ENCODE results near the gene TNIK. TPM values are rescaled to one million over a fixed set of nuclear protein-coding genes. Genes with fewer than 3 reads are reported as not detected.
"Not testable (repeated sequence)": the region's sequence is repeated elsewhere in the genome, so short reads cannot be mapped to it uniquely, and the experiment has no call there.

Gene TNIK
- total RNA-seq, 2 experiments from 2014 or later: 55.2 to 56.9 TPM

DNA sequence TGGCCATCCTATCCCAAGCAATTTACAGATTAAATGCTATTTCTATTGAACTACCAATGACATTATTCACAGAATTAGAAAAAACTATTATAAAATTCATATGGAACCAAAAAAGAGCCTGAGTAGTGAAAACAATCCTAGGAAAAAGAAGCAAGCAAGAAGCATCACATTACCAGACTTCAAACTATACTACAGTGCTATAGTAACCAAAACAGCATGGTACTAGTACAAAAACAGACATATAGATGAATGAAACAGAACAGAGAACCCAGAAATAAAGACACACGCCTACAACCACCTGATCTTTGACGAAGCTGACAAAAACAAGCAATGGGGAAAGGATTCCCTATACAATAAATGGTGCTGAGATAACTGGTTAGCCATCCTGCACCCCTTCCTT, 152.2 kb downstream of the TNIK start:
- peaks cover 28% of the 10 kb centered on the region for H3K36me3 Mint-ChIP-seq (ENCODE audit: low read depth)
- H3K27me3 Mint-ChIP-seq: no peaks in the 10 kb centered on the region
- no peak overlapping the region for H3K4me3 Mint-ChIP-seq

GRCh38 chr3:171307046-171307585, 153.1 kb downstream of the TNIK start:
- POLR2A ChIA-PET: no interaction called here
- Mint-ChIP-seq H3K4me1 (peaks cover 28% of the 10 kb centered on the region), H3K9me3 (peaks cover 13% of the 10 kb centered on the region), H3K4me3 (no peak overlapping the region), H3K36me3 (ENCODE audit: low read depth) (peaks cover 27% of the 10 kb centered on the region), H3K27ac (no peak overlapping the region), H3K27me3 (no peaks in the 10 kb centered on the region)
- CTCF ChIA-PET: no interaction called here
- DNase-seq: no peak

More for the DNA sequence above, 152.2 kb downstream of the TNIK start:
- Mint-ChIP-seq H3K27ac (no peak overlapping the region), H3K4me1 (peaks cover 34% of the 10 kb centered on the region), H3K9me3 (peaks cover 13% of the 10 kb centered on the region)
- ChIA-PET CTCF (interaction anchor here (1.6 kb wide), 1 partner anchor 13 kb away, joined by 4 read pairs; no protein-coding TSS in a partner anchor), POLR2A (no interaction called here)
- no peak for DNase-seq

DNA sequence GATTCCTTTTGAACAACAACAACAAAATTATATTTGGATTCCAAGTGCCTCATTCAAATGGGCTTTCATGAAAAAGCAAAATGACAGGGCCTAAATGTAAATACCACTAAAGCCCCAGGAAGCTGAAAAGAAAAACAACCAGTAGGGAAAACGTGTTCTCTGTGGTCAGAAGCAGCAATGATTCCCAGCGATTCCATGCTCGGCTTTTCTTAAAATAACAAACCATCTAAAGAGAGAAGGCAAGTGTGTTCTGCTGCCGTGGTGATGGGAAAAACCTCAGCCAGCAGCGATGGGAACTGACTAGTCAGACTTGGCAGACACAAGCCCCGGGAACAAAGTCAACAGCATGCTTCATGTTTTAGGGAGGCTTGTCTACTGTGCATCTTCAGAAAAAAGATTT, 153.6 kb downstream of the TNIK start:
- ChIA-PET CTCF (no interaction called here), POLR2A (no interaction called here)
- H3K4me3 Mint-ChIP-seq: no peak overlapping the region
- peaks cover 25% of the 10 kb centered on the region for H3K4me1 Mint-ChIP-seq
- no peaks in the 10 kb centered on the region for H3K27me3 Mint-ChIP-seq
- no peak overlapping the region for H3K27ac Mint-ChIP-seq
- DNase-seq: no peak
- H3K36me3 Mint-ChIP-seq (ENCODE audit: low read depth): peaks cover 29% of the 10 kb centered on the region
- peaks cover 13% of the 10 kb centered on the region for H3K9me3 Mint-ChIP-seq

DNA sequence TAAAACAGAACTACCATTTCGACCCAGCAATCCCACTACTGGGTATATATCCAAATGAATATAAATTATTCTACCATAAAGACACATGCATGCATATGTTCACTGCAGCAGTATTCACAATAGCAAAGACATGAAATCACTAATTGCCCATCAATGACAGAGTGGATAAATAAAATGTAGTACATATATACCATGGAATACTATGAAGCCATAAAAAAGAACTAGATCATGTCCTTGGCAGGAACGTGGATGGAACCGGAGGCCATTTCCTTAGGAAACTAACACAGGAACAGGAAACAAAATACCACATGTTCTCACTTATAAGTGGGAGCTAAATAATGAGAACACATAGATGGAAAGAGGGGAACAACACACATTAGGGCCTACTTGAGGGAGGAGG, 154.4 kb downstream of the TNIK start:
- Mint-ChIP-seq H3K9me3 (peaks cover 13% of the 10 kb centered on the region), H3K4me1 (peaks cover 19% of the 10 kb centered on the region), H3K36me3 (ENCODE audit: low read depth) (peaks cover 30% of the 10 kb centered on the region)
- POLR2A ChIA-PET, CTCF ChIA-PET, H3K27ac Mint-ChIP-seq, H3K4me3 Mint-ChIP-seq, DNase-seq, H3K27me3 Mint-ChIP-seq: not testable (repeated sequence)

DNA sequence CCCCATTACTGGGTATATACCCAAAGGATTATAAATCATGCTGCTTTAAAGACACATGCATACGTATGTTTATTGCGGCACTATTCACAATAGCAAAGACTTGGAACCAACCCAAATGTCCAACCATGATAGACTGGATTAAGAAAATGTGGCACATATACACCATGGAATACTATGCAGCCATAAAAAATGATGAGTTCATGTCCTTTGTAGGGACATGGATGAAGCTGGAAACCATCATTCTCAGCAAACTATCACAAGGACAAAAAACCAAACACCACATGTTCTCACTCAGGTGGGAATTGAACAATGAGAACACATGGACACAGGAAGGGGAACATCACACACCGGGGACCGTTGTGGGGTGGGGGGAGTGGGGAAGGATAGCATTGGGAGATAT, 155.7 kb downstream of the TNIK start:
- DNase-seq, POLR2A ChIA-PET, H3K4me3 Mint-ChIP-seq, CTCF ChIA-PET, H3K27me3 Mint-ChIP-seq, H3K27ac Mint-ChIP-seq: not testable (repeated sequence)
- Mint-ChIP-seq H3K4me1 (peaks cover 17% of the 10 kb centered on the region), H3K36me3 (ENCODE audit: low read depth) (peaks cover 43% of the 10 kb centered on the region), H3K9me3 (peaks cover 13% of the 10 kb centered on the region)

DNA sequence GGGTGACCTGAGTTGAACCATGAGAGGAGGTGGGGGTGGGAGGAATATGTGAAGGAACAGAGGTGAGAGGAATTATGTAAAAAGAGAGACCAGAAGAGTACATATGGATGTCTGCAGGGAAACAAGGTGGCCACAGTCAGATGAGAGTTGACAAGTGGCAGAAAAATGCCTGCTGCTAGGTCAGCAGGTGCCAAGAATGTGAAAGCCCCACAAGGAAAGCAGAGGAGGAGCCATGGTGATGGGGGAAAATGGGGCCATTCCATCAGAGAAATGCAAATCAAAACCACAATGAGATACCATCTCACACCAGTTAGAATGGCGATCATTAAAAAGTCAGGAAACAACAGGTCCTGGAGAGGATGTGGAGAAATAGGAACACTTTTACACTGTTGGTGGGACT, 156.2 kb downstream of the TNIK start:
- peaks cover 44% of the 10 kb centered on the region for H3K36me3 Mint-ChIP-seq (ENCODE audit: low read depth)
- H3K27me3 Mint-ChIP-seq, POLR2A ChIA-PET, CTCF ChIA-PET, H3K4me3 Mint-ChIP-seq, H3K27ac Mint-ChIP-seq, DNase-seq: not testable (repeated sequence)
- H3K9me3 Mint-ChIP-seq: peaks cover 16% of the 10 kb centered on the region
- peaks cover 15% of the 10 kb centered on the region for H3K4me1 Mint-ChIP-seq

DNA sequence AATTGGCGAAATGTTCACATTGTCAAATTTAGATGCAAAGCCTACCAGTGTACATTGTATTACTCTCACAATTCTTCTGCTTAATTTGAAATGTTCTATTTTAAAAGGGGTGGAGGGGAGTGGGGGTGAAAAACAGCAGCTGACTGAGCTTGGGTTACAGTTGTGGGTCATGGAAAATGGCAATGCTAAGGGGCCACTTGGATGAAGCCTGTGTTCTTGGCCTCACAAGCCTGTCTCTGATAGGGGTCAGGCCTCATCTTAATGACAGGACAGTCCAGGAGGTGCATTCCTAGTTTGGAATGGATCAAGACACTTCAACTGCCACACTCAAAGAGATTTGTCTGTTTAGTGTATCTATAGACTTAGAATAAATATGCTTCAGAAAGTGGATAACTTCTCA, 158.2 kb downstream of the TNIK start:
- H3K4me1 Mint-ChIP-seq: peaks cover 16% of the 10 kb centered on the region

GRCh38 chr3:171301002-171301401, 159.2 kb downstream of the TNIK start:
- POLR2A ChIA-PET: no interaction called here
- CTCF ChIA-PET: no interaction called here
- H3K27me3 Mint-ChIP-seq: no peaks in the 10 kb centered on the region
- H3K4me3 Mint-ChIP-seq: no peak overlapping the region
- DNase-seq: no peak
- H3K9me3 Mint-ChIP-seq: peaks cover 14% of the 10 kb centered on the region
- H3K27ac Mint-ChIP-seq: no peak overlapping the region
- peaks cover 40% of the 10 kb centered on the region for H3K36me3 Mint-ChIP-seq (ENCODE audit: low read depth)
- H3K4me1 Mint-ChIP-seq: peaks cover 16% of the 10 kb centered on the region

More for the DNA sequence above, 158.2 kb downstream of the TNIK start:
- peaks cover 14% of the 10 kb centered on the region for H3K9me3 Mint-ChIP-seq
- H3K36me3 Mint-ChIP-seq (ENCODE audit: low read depth): peaks cover 40% of the 10 kb centered on the region
- CTCF ChIA-PET: no interaction called here
- no peak overlapping the region for H3K4me3 Mint-ChIP-seq
- no peak overlapping the region for H3K27ac Mint-ChIP-seq
- DNase-seq: no peak
- no peaks in the 10 kb centered on the region for H3K27me3 Mint-ChIP-seq
- POLR2A ChIA-PET: no interaction called here

GRCh38 chr3:171297951-171298350, 162.3 kb downstream of the TNIK start:
- H3K36me3 Mint-ChIP-seq (ENCODE audit: low read depth): peaks cover 25% of the 10 kb centered on the region
- DNase-seq: no peak
- ChIA-PET POLR2A (no interaction called here), CTCF (no interaction called here)
- no peak overlapping the region for H3K4me3 Mint-ChIP-seq
- peaks cover 5% of the 10 kb centered on the region for H3K9me3 Mint-ChIP-seq
- no peaks in the 10 kb centered on the region for H3K27me3 Mint-ChIP-seq
- H3K27ac Mint-ChIP-seq: no peak overlapping the region
- peaks cover 26% of the 10 kb centered on the region for H3K4me1 Mint-ChIP-seq

DNA sequence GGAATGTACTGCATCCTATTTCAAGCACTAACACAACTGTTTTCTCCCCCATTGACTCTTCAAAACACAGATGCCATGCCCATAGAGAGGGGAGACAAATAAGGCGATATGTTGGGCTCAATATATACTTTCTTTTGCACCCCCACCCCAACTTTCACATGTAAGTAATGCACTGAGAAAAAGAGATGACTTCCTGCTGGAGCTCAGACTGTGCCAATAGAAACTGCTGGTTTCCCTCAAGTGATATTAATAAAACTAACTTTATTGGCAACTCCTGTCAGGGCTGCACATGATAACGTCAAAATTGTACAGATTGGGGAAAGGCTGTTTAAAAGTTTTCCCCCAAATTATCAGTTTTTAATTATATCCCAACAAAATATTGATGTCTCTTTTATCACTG, 163.0 kb downstream of the TNIK start:
- Mint-ChIP-seq H3K36me3 (ENCODE audit: low read depth) (peaks cover 27% of the 10 kb centered on the region), H3K4me3 (no peak overlapping the region), H3K4me1 (peaks cover 29% of the 10 kb centered on the region), H3K9me3 (peaks cover 5% of the 10 kb centered on the region), H3K27ac (no peak overlapping the region), H3K27me3 (no peaks in the 10 kb centered on the region)
- CTCF ChIA-PET: no interaction called here
- POLR2A ChIA-PET: no interaction called here
- DNase-seq: no peak

DNA sequence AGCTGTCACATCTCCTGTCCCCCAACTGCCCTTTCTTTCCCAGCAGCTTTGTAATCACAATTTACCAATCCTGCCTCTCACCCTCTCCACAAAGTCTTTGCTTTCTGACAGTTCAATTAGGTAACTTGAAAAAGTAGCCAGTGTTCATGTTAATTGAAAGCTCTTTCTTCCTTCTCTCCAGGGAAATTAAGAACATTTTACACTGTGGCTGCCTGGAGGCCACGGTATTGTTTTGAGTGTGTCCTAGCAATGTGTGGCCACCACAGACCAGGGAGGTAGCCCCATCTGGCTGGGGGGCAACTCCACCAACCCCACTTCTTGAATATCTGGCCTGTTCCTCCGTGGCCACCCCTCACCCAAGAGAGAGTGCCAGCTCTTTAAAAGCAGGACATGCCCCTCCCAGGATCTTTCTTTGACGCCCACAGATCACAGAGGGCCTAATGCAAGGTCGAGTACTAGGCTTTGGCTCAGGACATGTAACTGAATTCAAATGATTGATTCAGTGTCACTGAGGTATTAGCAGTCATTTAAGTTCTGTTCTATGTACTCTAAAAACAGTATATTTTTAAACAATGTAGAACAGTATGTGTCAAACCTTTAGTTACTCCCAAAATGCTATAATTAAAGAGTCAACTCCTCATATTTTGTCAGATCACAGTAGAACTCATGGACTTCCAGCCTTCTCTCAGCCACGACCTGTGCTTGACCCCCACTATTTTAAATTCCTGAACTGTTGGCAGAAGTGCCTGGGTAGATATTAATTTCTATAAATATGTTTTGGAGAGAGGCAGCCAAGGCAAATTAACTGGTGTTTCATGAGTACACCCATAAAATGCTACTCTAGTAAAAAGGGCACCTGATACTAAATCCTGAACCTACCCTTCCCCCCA, 164.5 kb downstream of the TNIK start:
- Mint-ChIP-seq H3K4me3 (no peak overlapping the region), H3K4me1 (peaks cover 29% of the 10 kb centered on the region), H3K27me3 (no peaks in the 10 kb centered on the region), H3K9me3 (peaks cover 5% of the 10 kb centered on the region), H3K36me3 (ENCODE audit: low read depth) (peaks cover 24% of the 10 kb centered on the region), H3K27ac (no peak overlapping the region)
- ChIA-PET CTCF (no interaction called here), POLR2A (no interaction called here)
- DNase-seq: no peak

DNA sequence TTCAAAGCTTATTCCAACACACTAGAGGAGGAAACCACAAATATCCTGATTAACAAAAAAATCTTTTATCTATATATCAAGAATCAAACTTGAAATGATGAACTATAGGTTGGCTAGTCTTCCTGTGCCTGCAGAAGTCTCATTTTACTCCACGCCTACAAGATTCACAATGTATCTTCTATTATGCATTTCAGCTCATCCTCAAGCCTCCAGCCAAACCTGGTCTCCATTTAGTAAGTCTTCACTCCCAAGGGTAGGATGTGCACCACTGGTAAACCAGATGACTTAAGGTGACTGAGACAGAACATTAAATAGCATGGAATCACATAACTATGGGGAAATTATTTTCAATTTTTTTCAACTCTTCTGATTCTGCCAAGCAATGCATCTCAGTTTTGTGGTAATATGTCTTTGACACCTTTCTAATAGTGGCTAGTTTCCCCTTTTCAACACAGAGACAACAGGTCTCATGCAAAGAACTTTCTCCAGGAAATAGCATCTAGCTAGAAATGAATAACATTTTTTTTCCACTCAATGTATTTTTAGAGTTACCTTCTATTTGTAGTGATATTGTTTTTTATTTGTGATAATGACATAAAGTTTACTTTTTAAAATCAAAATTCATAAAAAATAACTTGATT, 166.9 kb downstream of the TNIK start:
- Mint-ChIP-seq H3K27me3 (no peaks in the 10 kb centered on the region), H3K27ac (no peak overlapping the region), H3K4me1 (peaks cover 27% of the 10 kb centered on the region), H3K4me3 (no peak overlapping the region), H3K36me3 (ENCODE audit: low read depth) (peaks cover 12% of the 10 kb centered on the region), H3K9me3 (peaks cover 6% of the 10 kb centered on the region)
- POLR2A ChIA-PET: no interaction called here
- DNase-seq: no peak
- CTCF ChIA-PET: interaction anchor here (2.1 kb wide), 1 partner anchor 24 kb away, joined by 6 read pairs; no protein-coding TSS in a partner anchor

- Mint-ChIP-seq H3K4me3 (no peak overlapping the region), H3K9me3 (peaks cover 11% of the 10 kb centered on the region), H3K27me3 (no peaks in the 10 kb centered on the region), H3K36me3 (ENCODE audit: low read depth) (peaks cover 12% of the 10 kb centered on the region), H3K4me1 (peaks cover 45% of the 10 kb centered on the region), H3K27ac (no peak overlapping the region)
- POLR2A ChIA-PET: no interaction called here
- CTCF ChIA-PET: interaction anchor here (2.0 kb wide), 1 partner anchor 11 kb away, joined by 5 read pairs; no protein-coding TSS in a partner anchor
- DNase-seq: no peak
Measured at GRCh38 chr3:171290680-171291079, 169.5 kb downstream of the TNIK start.
